ENCODE results near the gene CHI3L1. TPM values are rescaled to one million over a fixed set of nuclear protein-coding genes. Genes with fewer than 3 reads are reported as not detected.

Gene CHI3L1
- total RNA-seq, 2 donors from 2014 or later, result 0.85 to 9.4 TPM

DNA sequence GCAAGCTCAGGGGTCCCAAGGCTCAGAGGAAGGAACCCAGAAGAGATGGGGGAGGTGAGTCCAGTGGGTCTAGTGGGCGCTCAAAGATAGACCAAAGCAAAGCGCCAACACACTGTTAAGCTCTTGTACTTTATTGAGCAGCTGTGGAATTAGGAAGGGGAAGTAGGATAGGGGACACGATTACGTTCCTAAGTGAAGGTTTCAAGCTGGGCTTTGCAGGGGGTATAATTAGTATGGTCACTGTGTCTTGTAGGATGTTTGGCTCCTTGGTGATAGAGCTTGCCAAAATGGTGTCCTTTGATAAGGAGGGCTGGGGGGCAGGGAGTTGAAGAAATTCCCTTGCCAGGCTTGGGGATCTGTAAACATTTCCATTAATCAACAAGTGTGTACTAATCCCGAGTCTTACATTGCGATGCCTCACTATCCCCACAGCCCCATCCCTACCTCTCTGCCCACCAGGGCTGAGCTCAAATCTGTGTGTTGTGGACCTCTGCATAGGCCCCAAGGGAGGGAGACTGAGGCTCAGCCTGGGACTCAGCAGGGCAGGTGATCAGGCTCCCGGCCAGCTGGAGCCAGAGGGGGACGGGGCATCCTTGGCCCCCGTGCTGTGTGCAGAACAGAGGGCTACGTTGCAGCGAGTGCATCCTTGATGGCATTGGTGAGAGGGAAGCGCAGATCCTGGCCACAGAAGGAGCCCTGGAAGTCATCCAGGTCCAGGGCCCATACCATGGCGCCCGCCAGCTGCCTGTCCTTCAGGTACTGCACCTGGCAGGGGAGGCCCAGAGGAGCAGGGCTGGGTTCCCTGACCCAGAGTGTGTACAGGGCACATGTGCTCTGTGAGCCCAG is 7.5 kb downstream of the CHI3L1 start:
- Histone ChIP-seq H3K27ac (no peak overlapping the region), H3K27me3 (no peaks in the 10 kb centered on the region), H3K36me3 (no peaks in the 10 kb centered on the region), H3K4me3 (no peak overlapping the region), H3K9me3 (no peaks in the 10 kb centered on the region), H3K4me1 (peaks cover 0 to 11% of the 10 kb centered on the region in 2 donors)
- TF ChIP-seq, protein P1, sequence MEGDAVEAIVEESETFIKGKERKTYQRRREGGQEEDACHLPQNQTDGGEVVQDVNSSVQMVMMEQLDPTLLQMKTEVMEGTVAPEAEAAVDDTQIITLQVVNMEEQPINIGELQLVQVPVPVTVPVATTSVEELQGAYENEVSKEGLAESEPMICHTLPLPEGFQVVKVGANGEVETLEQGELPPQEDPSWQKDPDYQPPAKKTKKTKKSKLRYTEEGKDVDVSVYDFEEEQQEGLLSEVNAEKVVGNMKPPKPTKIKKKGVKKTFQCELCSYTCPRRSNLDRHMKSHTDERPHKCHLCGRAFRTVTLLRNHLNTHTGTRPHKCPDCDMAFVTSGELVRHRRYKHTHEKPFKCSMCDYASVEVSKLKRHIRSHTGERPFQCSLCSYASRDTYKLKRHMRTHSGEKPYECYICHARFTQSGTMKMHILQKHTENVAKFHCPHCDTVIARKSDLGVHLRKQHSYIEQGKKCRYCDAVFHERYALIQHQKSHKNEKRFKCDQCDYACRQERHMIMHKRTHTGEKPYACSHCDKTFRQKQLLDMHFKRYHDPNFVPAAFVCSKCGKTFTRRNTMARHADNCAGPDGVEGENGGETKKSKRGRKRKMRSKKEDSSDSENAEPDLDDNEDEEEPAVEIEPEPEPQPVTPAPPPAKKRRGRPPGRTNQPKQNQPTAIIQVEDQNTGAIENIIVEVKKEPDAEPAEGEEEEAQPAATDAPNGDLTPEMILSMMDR (IDR thresholded peaks at IDR 0.05), result no peak
- DNase-seq (ENCODE audit: low spot score), result no peak

DNA sequence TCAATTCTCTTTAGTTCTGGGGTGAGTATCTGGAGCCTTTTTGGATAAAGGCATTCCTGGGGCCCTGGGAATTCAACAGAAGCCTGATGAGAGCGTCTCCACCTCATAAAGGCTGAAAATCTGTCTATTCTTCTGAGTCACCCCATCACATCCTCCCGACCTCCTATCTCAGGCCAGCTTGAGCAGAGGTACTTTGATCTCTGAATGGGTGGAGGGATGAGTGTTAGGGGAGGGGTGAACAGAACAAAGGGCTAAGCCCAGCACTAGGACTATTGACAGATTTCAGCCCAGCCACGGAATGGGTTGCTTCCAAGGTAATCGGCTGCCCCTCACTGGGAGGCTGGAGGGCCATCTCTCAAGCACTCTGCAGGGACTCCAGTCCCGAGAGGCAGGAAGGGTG is 8.4 kb downstream of the CHI3L1 start:
- Histone ChIP-seq H3K4me3 (no peak overlapping the region), H3K36me3 (no peaks in the 10 kb centered on the region), H3K27ac (no peak overlapping the region), H3K27me3 (no peaks in the 10 kb centered on the region), H3K4me1 (peaks cover 0 to 11% of the 10 kb centered on the region in 2 donors), H3K9me3 (no peaks in the 10 kb centered on the region)
- TF ChIP-seq, protein P1 (IDR thresholded peaks at IDR 0.05), result no peak
- DNase-seq (ENCODE audit: low spot score), result no peak

DNA sequence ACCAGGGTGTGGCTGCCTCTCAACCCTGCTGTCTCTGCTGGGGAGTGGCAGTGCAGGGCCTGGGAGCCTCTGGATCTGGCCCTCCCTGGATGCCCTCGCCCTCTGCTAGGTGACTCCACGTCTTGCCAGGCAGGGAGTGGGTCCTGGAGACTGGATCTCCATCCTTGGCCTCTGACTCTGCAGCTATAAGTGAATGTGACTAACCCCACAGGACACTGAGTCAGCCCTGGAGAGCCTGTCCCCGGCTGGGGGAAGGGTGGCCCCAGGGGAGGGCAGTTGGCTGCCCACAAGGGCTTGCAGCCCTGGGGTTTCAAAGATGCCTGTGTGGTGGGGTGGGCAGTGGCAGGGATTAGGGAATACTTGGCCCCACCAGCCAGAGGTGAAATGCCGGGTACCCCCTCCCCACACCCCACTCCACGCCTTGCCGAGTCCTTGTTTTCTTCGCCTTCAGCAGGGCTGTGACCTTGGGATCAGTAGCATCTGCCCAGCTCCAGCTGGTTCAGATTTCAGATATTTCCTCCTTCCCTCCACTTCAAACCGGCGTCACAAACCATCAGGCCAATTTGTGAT is 8.9 kb downstream of the CHI3L1 start:
- no peaks in the 10 kb centered on the region for H3K27me3 ChIP-seq
- H3K4me1 ChIP-seq, result peaks cover 0 to 16% of the 10 kb centered on the region in 2 donors
- no peaks in the 10 kb centered on the region for H3K9me3 ChIP-seq
- no peak overlapping the region for H3K27ac ChIP-seq
- H3K4me3 ChIP-seq, result no peak overlapping the region
- DNase-seq (ENCODE audit: low spot score), result no peak
- no peaks in the 10 kb centered on the region for H3K36me3 ChIP-seq
- TF ChIP-seq, protein P1 (IDR thresholded peaks at IDR 0.05), result no peak

DNA sequence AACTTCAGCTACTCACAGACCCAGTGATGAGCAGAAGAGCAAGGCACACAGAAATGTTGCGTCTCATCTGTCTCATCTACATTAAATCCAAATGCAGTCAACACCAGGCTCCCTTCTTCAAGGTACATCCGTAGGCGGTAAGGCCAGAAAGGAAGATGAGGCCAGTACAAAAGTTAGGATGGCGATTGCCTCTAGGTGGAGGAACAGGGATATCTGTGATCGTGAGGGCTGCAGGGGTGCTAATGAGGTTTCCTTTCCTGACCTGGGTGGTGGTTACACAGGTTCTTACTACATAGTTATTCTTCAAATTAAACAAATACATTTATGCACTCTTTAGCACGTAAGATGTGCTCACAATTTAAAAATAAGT is 9.5 kb downstream of the CHI3L1 start:
- no peak for DNase-seq (ENCODE audit: low spot score)
- H3K4me1 ChIP-seq, result peaks cover 0 to 19% of the 10 kb centered on the region in 2 donors
- H3K9me3 ChIP-seq, result no peaks in the 10 kb centered on the region
- H3K36me3 ChIP-seq, result no peaks in the 10 kb centered on the region
- TF ChIP-seq, protein P1 (IDR thresholded peaks at IDR 0.05), result no peak
- H3K4me3 ChIP-seq, result no peak overlapping the region
- H3K27me3 ChIP-seq, result no peaks in the 10 kb centered on the region
- H3K27ac ChIP-seq, result no peak overlapping the region

DNA sequence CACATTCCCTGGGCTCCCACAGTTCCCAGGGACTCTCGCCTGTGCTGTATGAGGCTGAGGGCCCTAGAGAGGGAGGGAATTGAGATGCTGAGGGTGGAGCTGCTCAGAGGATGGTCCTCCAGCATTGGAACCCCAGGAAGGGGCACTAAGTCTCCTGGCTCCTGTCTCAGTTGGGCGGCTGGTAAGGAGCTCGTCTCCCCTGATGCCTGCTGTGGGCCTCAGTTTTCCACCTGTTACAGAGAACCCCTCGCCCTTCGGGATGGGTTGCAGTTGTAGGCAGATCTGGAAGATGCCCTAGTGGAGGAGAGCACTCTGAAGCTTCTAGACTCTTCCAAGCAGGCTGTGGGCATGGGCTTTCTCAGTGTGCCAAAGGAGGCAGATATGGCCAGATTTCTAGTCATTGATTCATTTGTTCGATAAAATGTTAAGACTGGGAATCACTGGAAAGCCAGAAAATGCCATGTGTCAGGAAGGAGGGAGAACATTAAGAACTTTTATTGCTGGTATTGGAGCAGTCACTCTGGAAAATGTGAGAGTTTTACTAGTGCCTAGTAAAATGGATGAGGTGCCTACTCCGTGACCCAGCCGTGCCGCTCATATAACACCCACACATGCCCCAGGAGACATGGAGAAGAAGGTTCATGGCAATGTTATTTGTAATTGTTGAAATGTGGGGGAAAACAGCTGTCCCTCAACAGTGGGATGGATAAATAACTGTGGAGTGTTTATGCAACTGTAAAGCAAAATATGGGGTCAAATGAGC is 10.1 kb downstream of the CHI3L1 start:
- H3K27ac ChIP-seq, result no peak overlapping the region
- H3K36me3 ChIP-seq, result no peaks in the 10 kb centered on the region
- DNase-seq (ENCODE audit: low spot score), result no peak

More for the DNA sequence above, 10.1 kb downstream of the CHI3L1 start:
- peaks cover 0 to 19% of the 10 kb centered on the region in 2 donors for H3K4me1 ChIP-seq
- H3K9me3 ChIP-seq, result no peaks in the 10 kb centered on the region
- H3K27me3 ChIP-seq, result no peaks in the 10 kb centered on the region
- TF ChIP-seq, protein P1 (IDR thresholded peaks at IDR 0.05), result no peak
- H3K4me3 ChIP-seq, result no peak overlapping the region
